B cell (primary cell): Measurements from ENCODE around the gene XPO4. TPM values are rescaled to one million over a fixed set of nuclear protein-coding genes. Genes with fewer than 3 reads are reported as not detected.
"Not testable (repeated sequence)": the region's sequence is repeated elsewhere in the genome, so short reads cannot be mapped to it uniquely, and the experiment has no call there.

ENCODE experiments used
- ATAC-seq: fragments of 200-7000 bp; cut with Tn5 transposase; one replicate; pipeline ENCODE4 v1.10.0; 2021; ENCODE audit warnings: low read depth, mild to moderate bottlenecking, moderate number of reproducible peaks, moderate library complexity
- CTCF ChIA-PET: fragments of 350-600 bp; sonication (Branson Sonifier 250); formaldehyde crosslinking; loops from one replicate; lab custom pipeline; 2021; ENCODE audit warnings: antibody characterized with exemption, inconsistent platforms; lab: Charles Lee
- POLR2A ChIA-PET: fragments of 350-600 bp; sonication (Branson Sonifier 250); formaldehyde crosslinking; loops from one replicate; lab custom pipeline; 2021; ENCODE audit warnings: antibody characterized with exemption; lab: Charles Lee
- DNase-seq: peaks from one replicate; pipeline ENCODE4 v3.0.0; 2013
- H2AFZ ChIP-seq: 2 replicates; pipeline ENCODE4 v1.6.1; 2012; ENCODE audit warnings: mild to moderate bottlenecking, low read depth, low read length; ENCODE audit not compliant: insufficient read depth, poor library complexity, severe bottlenecking
- H3K27ac ChIP-seq, 2 donors: 1 replicate in 1 of 2; 2 replicates in 1 of 2; pipeline ENCODE4 v1.5.1; 2012 to 2013; ENCODE audit warnings: low read length in 2 of 2, mild to moderate bottlenecking in 2 of 2, moderate library complexity in 1 of 2
- H3K27me3 ChIP-seq, 4 experiments: fragments of 200-600 bp in 1 of 4; sonication (generic) in 1 of 4; replicated peaks in 1 of 4; 1 replicate in 2 of 4; 2 replicates in 2 of 4; pipeline versions ENCODE4 v1.6.1 to v1.7.0; 2013 to 2016; ENCODE audit warnings: low read length in 3 of 4, mild to moderate bottlenecking in 2 of 4, mixed read lengths in 1 of 4, moderate library complexity in 1 of 4; ENCODE audit not compliant: insufficient read depth in 4 of 4, control insufficient read depth in 3 of 4; ENCODE audit errors: control extremely low read depth in 1 of 4
- H3K36me3 ChIP-seq, 2 experiments: replicated peaks in 1 of 2; 1 replicate in 1 of 2; 2 replicates in 1 of 2; pipeline versions ENCODE4 v1.6.1 to v1.7.1; 2013; ENCODE audit warnings: low read length in 1 of 2; ENCODE audit not compliant: insufficient read depth in 2 of 2, control insufficient read depth in 1 of 2; ENCODE audit errors: control extremely low read depth in 1 of 2, extremely low read depth in 1 of 2
- H3K4me1 ChIP-seq, 2 donors: fragments of 200-600 bp in 1 of 2; sonication (generic) in 1 of 2; 1 replicate in 1 of 2; 2 replicates in 1 of 2; pipeline versions ENCODE4 v1.5.1 to v1.6.1; 2013 to 2017; ENCODE audit warnings: low read length in 2 of 2; ENCODE audit not compliant: control insufficient read depth in 2 of 2, insufficient read depth in 2 of 2
- H3K4me2 ChIP-seq: replicated peaks from 2 replicates; pipeline ENCODE3; 2012; ENCODE audit warnings: mild to moderate bottlenecking, low read depth, low read length; ENCODE audit not compliant: poor library complexity, severe bottlenecking
- H3K4me3 ChIP-seq, 5 experiments: fragments of 200-600 bp in 1 of 5; sonication (generic) in 1 of 5; 1 replicate in 3 of 5; 2 replicates in 2 of 5; pipeline versions ENCODE4 v1.5.1 to v1.7.0; 2011 to 2016; ENCODE audit warnings: low read length in 4 of 5, mild to moderate bottlenecking in 4 of 5, low read depth in 2 of 5, control low read depth in 1 of 5, moderate library complexity in 1 of 5; ENCODE audit not compliant: insufficient read depth in 1 of 5; ENCODE audit errors: control extremely low read depth in 1 of 5, extremely low read depth in 1 of 5
- H3K79me2 ChIP-seq: fragments of 200-600 bp; sonication (generic); one replicate; pipeline ENCODE4 v1.6.0; 2016; ENCODE audit warnings: low read length; ENCODE audit not compliant: control insufficient read depth, insufficient read depth
- H3K9ac ChIP-seq: fragments of 200-600 bp; sonication (generic); 2 replicates; pipeline ENCODE4 v1.6.1; 2017; ENCODE audit warnings: mild to moderate bottlenecking, low read length, moderate library complexity
- H3K9me3 ChIP-seq, 3 donors: one replicate each; pipeline versions ENCODE4 v1.6.1 to v1.7.1; 2013; ENCODE audit warnings: low read length in 2 of 3; ENCODE audit not compliant: control insufficient read depth in 2 of 3, insufficient read depth in 1 of 3; ENCODE audit errors: control extremely low read depth in 1 of 3
- H4K20me1 ChIP-seq: 2 replicates; pipeline ENCODE4 v1.6.0; 2012; ENCODE audit warnings: mild to moderate bottlenecking, low read length; ENCODE audit not compliant: insufficient read depth, control insufficient read depth, poor library complexity, severe bottlenecking
- H3K27ac Mint-ChIP-seq: one replicate; pipeline ENCODE4 v1.8.0; 2021; ENCODE audit warnings: mixed read lengths
- H3K27me3 Mint-ChIP-seq: one replicate; pipeline ENCODE4 v1.8.0; 2021; ENCODE audit warnings: mixed read lengths
- H3K4me1 Mint-ChIP-seq: one replicate; pipeline ENCODE4 v1.8.0; 2021; ENCODE audit warnings: mixed read lengths
- H3K4me3 Mint-ChIP-seq: one replicate; pipeline ENCODE4 v1.8.0; 2021; ENCODE audit warnings: mixed read lengths
- H3K9me3 Mint-ChIP-seq: one replicate; pipeline ENCODE4 v1.8.0; 2022; ENCODE audit warnings: mixed read lengths; ENCODE audit not compliant: insufficient read depth
- EZH2 ChIP-seq: IDR thresholded peaks from 2 replicates; pipeline ENCODE4 v1.6.1; 2012; ENCODE audit warnings: borderline replicate concordance, low read depth, mild to moderate bottlenecking, moderate library complexity, low read length; ENCODE audit not compliant: insufficient read depth, poor library complexity, severe bottlenecking
- WGBS: methylation state at CpG from one replicate; pipeline ENCODE4 v1.1.5; 2013; ENCODE audit warnings: missing lambda C conversion rate; ENCODE audit not compliant: insufficient coverage; 5-methylcytosine and 5-hydroxymethylcytosine counted together
- intact Hi-C: fragments of 100-400 bp; cut with micrococcal nuclease; formaldehyde crosslinking; loops from one replicate; pipeline ENCODE4 v1.10.0; 2022
- polyA plus RNA-seq: library from polyadenylated mRNA; depleted of rRNA; stranded (reverse); fragments of >200 nt; gene quantifications from 2 replicates; pipeline ENCODE4 v1.2.3, GENCODE V29; 2012
- total RNA-seq, 2 donors: library from RNA; stranded (reverse); fragments of 120-200 nt in 1 of 2; gene quantifications; 1 replicate in 1 of 2; 2 replicates in 1 of 2; pipeline versions ENCODE4 v1.2.3 to v1.2.4, GENCODE V29; 2013 to 2022
- TF ChIP-seq, protein P1 (sequence below): fragments of 200-600 bp; IDR thresholded peaks from one replicate; pipeline ENCODE4 v1.8.0; 2022; ENCODE audit warnings: antibody characterized with exemption, mild to moderate bottlenecking

Gene XPO4
- total and polyA plus RNA-seq, 2 donors (not counting 1 experiment from before 2014, with no cell fraction given) = 6.2 to 25.9 TPM

DNA sequence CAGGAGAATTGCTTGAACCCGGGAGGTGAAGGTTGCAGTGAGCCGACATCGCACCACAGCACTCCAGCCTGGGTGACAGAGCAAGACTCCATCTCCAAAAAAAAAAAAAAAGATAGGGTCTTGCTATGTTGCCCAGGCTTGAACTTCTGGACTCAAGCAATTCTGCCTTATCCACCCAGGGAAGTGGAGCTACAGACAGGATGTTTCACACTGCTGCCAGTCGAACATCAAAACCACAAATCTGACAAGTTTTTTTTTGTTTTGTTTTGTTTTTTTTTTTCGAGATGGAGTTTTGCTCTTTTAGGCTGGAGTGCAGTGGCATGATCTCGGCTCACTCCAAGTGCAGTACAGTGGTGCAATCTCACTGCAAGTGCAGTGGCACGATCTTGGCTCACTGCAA lies 10.8 kb downstream of the XPO4 start:
- intact Hi-C loops = no loop called here
- ATAC-seq = no peak

GRCh38 chr13:20891034-20891433 lies 11.5 kb downstream of the XPO4 start:
- H3K4me2 ChIP-seq = no peak overlapping the region
- H3K79me2 ChIP-seq = peaks cover 98% of the 10 kb centered on the region
- Mint-ChIP-seq H3K4me3 (no peak overlapping the region), H3K27me3 (no peaks in the 10 kb centered on the region), H3K9me3 (no peaks in the 10 kb centered on the region), H3K27ac (no peak overlapping the region), H3K4me1 (peaks cover 15% of the 10 kb centered on the region)
- no CpG with 5 or more reads among the region's 3 CpGs for WGBS
- ChIA-PET CTCF (interaction anchor here (0.7 kb wide), 1 partner anchor 45 kb away, joined by 5 read pairs; no protein-coding TSS in a partner anchor), POLR2A (no interaction called here)
- no peak overlapping the region for H3K27ac ChIP-seq
- no peak for TF ChIP-seq EZH2
- TF ChIP-seq, protein P1, sequence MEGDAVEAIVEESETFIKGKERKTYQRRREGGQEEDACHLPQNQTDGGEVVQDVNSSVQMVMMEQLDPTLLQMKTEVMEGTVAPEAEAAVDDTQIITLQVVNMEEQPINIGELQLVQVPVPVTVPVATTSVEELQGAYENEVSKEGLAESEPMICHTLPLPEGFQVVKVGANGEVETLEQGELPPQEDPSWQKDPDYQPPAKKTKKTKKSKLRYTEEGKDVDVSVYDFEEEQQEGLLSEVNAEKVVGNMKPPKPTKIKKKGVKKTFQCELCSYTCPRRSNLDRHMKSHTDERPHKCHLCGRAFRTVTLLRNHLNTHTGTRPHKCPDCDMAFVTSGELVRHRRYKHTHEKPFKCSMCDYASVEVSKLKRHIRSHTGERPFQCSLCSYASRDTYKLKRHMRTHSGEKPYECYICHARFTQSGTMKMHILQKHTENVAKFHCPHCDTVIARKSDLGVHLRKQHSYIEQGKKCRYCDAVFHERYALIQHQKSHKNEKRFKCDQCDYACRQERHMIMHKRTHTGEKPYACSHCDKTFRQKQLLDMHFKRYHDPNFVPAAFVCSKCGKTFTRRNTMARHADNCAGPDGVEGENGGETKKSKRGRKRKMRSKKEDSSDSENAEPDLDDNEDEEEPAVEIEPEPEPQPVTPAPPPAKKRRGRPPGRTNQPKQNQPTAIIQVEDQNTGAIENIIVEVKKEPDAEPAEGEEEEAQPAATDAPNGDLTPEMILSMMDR = no peak
- H3K9ac ChIP-seq = no peak overlapping the region
- no peaks in the 10 kb centered on the region for H3K9me3 ChIP-seq
- no peaks in the 10 kb centered on the region for H3K27me3 ChIP-seq
- ATAC-seq (no peak), DNase-seq (no peak)
- intact Hi-C loops = no loop called here
- H4K20me1 ChIP-seq = peaks cover 83% of the 10 kb centered on the region
- H2AFZ ChIP-seq = no peak overlapping the region
- H3K4me3 ChIP-seq = no peak overlapping the region
- H3K36me3 ChIP-seq = peaks cover 3 to 5% of the 10 kb centered on the region in 2 experiments
- no peaks in the 10 kb centered on the region for H3K4me1 ChIP-seq

More for the DNA sequence above, 10.8 kb downstream of the XPO4 start:
- no peak overlapping the region for H3K27ac ChIP-seq
- TF ChIP-seq, protein P1 = no peak
- TF ChIP-seq EZH2 = no peak
- no peaks in the 10 kb centered on the region for H3K27me3 ChIP-seq
- DNase-seq = no peak
- ChIA-PET POLR2A (no interaction called here), CTCF (interaction anchor here (1.1 kb wide), 1 partner anchor 63 kb away, joined by 3 read pairs; no protein-coding TSS in a partner anchor)
- peaks cover 3 to 5% of the 10 kb centered on the region in 2 experiments for H3K36me3 ChIP-seq
- peaks cover 98% of the 10 kb centered on the region for H3K79me2 ChIP-seq
- WGBS = 100% methylated on average over 2 of the region's 7 CpGs
- H3K4me2 ChIP-seq = no peak overlapping the region
- Mint-ChIP-seq H3K27ac (no peak overlapping the region), H3K27me3 (no peaks in the 10 kb centered on the region), H3K9me3 (no peaks in the 10 kb centered on the region), H3K4me1 (peaks cover 15% of the 10 kb centered on the region), H3K4me3 (no peak overlapping the region)
- H2AFZ ChIP-seq = no peak overlapping the region
- no peak overlapping the region for H3K4me3 ChIP-seq
- H3K9me3 ChIP-seq = no peaks in the 10 kb centered on the region
- H3K4me1 ChIP-seq = no peaks in the 10 kb centered on the region
- H4K20me1 ChIP-seq = peaks cover 83% of the 10 kb centered on the region
- no peak overlapping the region for H3K9ac ChIP-seq

DNA sequence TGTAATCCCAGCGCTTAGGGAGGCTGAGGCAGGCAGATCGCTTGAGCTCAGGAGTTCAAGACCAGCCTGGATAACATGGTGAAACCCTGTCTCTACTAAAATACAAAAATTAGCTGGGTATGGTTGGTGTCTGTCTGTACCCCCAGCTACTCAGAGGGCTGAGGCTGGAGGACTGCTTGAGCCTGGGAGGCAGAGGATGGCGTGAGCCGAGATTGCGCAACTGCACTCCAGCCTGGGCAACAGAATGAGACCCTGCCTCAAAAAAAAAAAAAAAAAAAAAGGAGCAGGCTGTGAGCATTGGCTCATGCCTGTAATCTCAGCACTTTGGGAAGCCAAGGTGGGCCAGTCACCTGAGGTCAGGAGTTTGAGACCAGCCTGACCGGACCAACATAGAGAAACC lies 12.0 kb downstream of the XPO4 start:
- H3K4me1 Mint-ChIP-seq = peaks cover 18% of the 10 kb centered on the region
- H2AFZ ChIP-seq, H3K36me3 ChIP-seq, H3K9me3 Mint-ChIP-seq, ATAC-seq, H3K27ac Mint-ChIP-seq, H3K27me3 ChIP-seq, DNase-seq, H3K4me3 ChIP-seq, H3K9ac ChIP-seq, H3K27ac ChIP-seq, POLR2A ChIA-PET, intact Hi-C loops, H3K27me3 Mint-ChIP-seq, H3K4me3 Mint-ChIP-seq, H3K9me3 ChIP-seq, H3K4me1 ChIP-seq, H3K4me2 ChIP-seq: not testable (repeated sequence)
- H4K20me1 ChIP-seq = peaks cover 85% of the 10 kb centered on the region
- H3K79me2 ChIP-seq = peaks cover 98% of the 10 kb centered on the region
- CTCF ChIA-PET = interaction anchor here (1.0 kb wide), 1 partner anchor 398 kb away, joined by 5 read pairs; no protein-coding TSS in a partner anchor
- WGBS = 87% methylated on average over 4 of the region's 6 CpGs
